Liver (tissue), 9 donors: ENCODE data around the gene LGR6. TPM values are rescaled to one million over a fixed set of nuclear protein-coding genes. Genes with fewer than 3 reads are reported as not detected.

Source experiments
- DNase-seq: peaks from one replicate; pipeline ENCODE4 v3.0.0-alpha.2; 2017; ENCODE audit warnings: low spot score
- H3K27ac ChIP-seq, 2 donors: one replicate each; pipeline ENCODE4 v1.7.0; 2013; ENCODE audit warnings: inconsistent platforms in 2 of 2, low read length in 2 of 2, control low read depth in 1 of 2, low read depth in 1 of 2, mild to moderate bottlenecking in 1 of 2
- H3K27me3 ChIP-seq, 4 donors: one replicate each; pipeline versions ENCODE4 v1.6.1 to v1.7.0; 2013; ENCODE audit warnings: low read length in 3 of 4, inconsistent platforms in 1 of 4, mild to moderate bottlenecking in 1 of 4, moderate library complexity in 1 of 4; ENCODE audit not compliant: control insufficient read depth in 4 of 4, insufficient read depth in 4 of 4
- H3K36me3 ChIP-seq, 4 donors: one replicate each; pipeline versions ENCODE4 v1.6.1 to v1.7.0; 2013; ENCODE audit warnings: low read length in 3 of 4, mild to moderate bottlenecking in 3 of 4, low read depth in 1 of 4, moderate library complexity in 1 of 4; ENCODE audit not compliant: control insufficient read depth in 4 of 4, insufficient read depth in 3 of 4
- H3K4me1 ChIP-seq, 4 donors: one replicate each; pipeline versions ENCODE4 v1.6.1 to v1.7.0; 2013; ENCODE audit warnings: low read length in 3 of 4, mild to moderate bottlenecking in 3 of 4, moderate library complexity in 1 of 4; ENCODE audit not compliant: control insufficient read depth in 4 of 4, insufficient read depth in 4 of 4
- H3K4me3 ChIP-seq, 3 donors: one replicate each; pipeline versions ENCODE4 v1.6.1 to v1.7.0; 2013; ENCODE audit warnings: low read length in 3 of 3, control low read depth in 1 of 3, low read depth in 1 of 3, mild to moderate bottlenecking in 1 of 3
- H3K9ac ChIP-seq, 2 donors: one replicate each; pipeline ENCODE4 v1.7.0; 2013; ENCODE audit warnings: low read length in 2 of 2, mild to moderate bottlenecking in 2 of 2, moderate library complexity in 2 of 2, control low read depth in 1 of 2, low read depth in 1 of 2
- H3K9me3 ChIP-seq, 4 donors: one replicate each; pipeline versions ENCODE4 v1.6.1 to v1.7.0; 2013; ENCODE audit warnings: low read length in 3 of 4; ENCODE audit not compliant: control insufficient read depth in 4 of 4
- ATF3 ChIP-seq: IDR thresholded peaks from 2 replicates; pipeline ENCODE4 v1.6.1; 2016; ENCODE audit warnings: antibody characterized with exemption
- CTCF ChIP-seq: fragments of 150-350 bp; IDR thresholded peaks from 2 replicates; pipeline ENCODE4 v1.5.1; 2017; ENCODE audit warnings: improper control_type of control experiment, low read depth, low read length; ENCODE audit not compliant: missing input control
- EGR1 ChIP-seq, 2 donors: IDR thresholded peaks; 2 replicates each; pipeline ENCODE4 v1.6.1; 2016 to 2018; ENCODE audit warnings: antibody characterized with exemption in 2 of 2, low read depth in 2 of 2
- FOXA1 ChIP-seq: IDR thresholded peaks from 2 replicates; pipeline ENCODE4 v1.6.1; 2016; ENCODE audit warnings: antibody characterized with exemption
- FOXA2 ChIP-seq: IDR thresholded peaks from 2 replicates; pipeline ENCODE4 v1.6.1; 2016; ENCODE audit warnings: antibody characterized with exemption
- GABPA ChIP-seq, 2 donors: IDR thresholded peaks in 1 of 2; conservative IDR thresholded peaks in 1 of 2; 2 replicates each; pipeline ENCODE4 v1.6.1; 2016; ENCODE audit warnings: antibody characterized with exemption in 2 of 2, mild to moderate bottlenecking in 1 of 2, moderate library complexity in 1 of 2
- HNF4A ChIP-seq, 2 donors: conservative IDR thresholded peaks; 2 replicates each; pipeline ENCODE4 v1.6.1; 2016; ENCODE audit warnings: antibody characterized with exemption in 2 of 2, mild to moderate bottlenecking in 2 of 2
- HNF4G ChIP-seq: IDR thresholded peaks from 2 replicates; pipeline ENCODE4 v1.6.1; 2016; ENCODE audit warnings: antibody characterized with exemption
- JUND ChIP-seq, 2 donors: IDR thresholded peaks; 2 replicates each; pipeline ENCODE4 v1.6.1; 2016; ENCODE audit warnings: antibody characterized with exemption in 2 of 2
- MAX ChIP-seq: IDR thresholded peaks from 2 replicates; pipeline ENCODE4 v1.6.1; 2016; ENCODE audit warnings: antibody characterized with exemption
- NR2F2 ChIP-seq: IDR thresholded peaks from 2 replicates; pipeline ENCODE4 v1.6.1; 2016; ENCODE audit warnings: antibody characterized with exemption
- RAD21 ChIP-seq, 2 donors: IDR thresholded peaks; 2 replicates each; pipeline ENCODE4 v1.6.1; 2016; ENCODE audit warnings: antibody characterized with exemption in 2 of 2, mild to moderate bottlenecking in 2 of 2
- REST ChIP-seq: IDR thresholded peaks from 2 replicates; pipeline ENCODE4 v1.6.1; 2016; ENCODE audit warnings: antibody characterized with exemption, mild to moderate bottlenecking
- RXRA ChIP-seq, 2 donors: IDR thresholded peaks; 2 replicates each; pipeline ENCODE4 v1.6.1; 2017 to 2018; ENCODE audit warnings: antibody characterized with exemption in 2 of 2, mild to moderate bottlenecking in 1 of 2
- SP1 ChIP-seq: IDR thresholded peaks from 2 replicates; pipeline ENCODE4 v1.6.1; 2018; ENCODE audit warnings: antibody characterized with exemption, mild to moderate bottlenecking
- TAF1 ChIP-seq: conservative IDR thresholded peaks from 2 replicates; pipeline ENCODE4 v1.6.1; 2016; ENCODE audit warnings: antibody characterized with exemption, mild to moderate bottlenecking
- YY1 ChIP-seq: IDR thresholded peaks from 2 replicates; pipeline ENCODE4 v1.6.1; 2016; ENCODE audit warnings: antibody characterized with exemption, mild to moderate bottlenecking
- ZBTB33 ChIP-seq: IDR thresholded peaks from 2 replicates; pipeline ENCODE4 v1.6.1; 2016; ENCODE audit warnings: antibody characterized with exemption
- polyA plus RNA-seq, 2 donors: library from polyadenylated mRNA; stranded (reverse) in 1 of 2; unstranded in 1 of 2; fragments of 200-250 nt in 1 of 2; fragments of >200 nt in 1 of 2; fragmentation: Nextera tagmentation in 1 of 2; extraction: Ambion mirVana in 1 of 2; gene quantifications; one replicate each; pipeline versions ENCODE4 v1.2.1 to v1.2.3, GENCODE V29; 2013 to 2015
- total RNA-seq, 2 donors: library from RNA; depleted of rRNA; stranded (reverse); fragments of >200 nt; gene quantifications; one replicate each; pipeline ENCODE4 v1.2.3, GENCODE V29; 2014
- donor health status: healthy.
- donor health status: healthy.
- donor health status: healthy.
- donor health status: healthy.
- donor health status: healthy.

LGR6 gene
- total and polyA plus RNA-seq, 4 donors = 0.05 to 1.2 (median 0.75) TPM

- no peaks in the 10 kb centered on the region for H3K36me3 ChIP-seq
- H3K4me3 ChIP-seq = no peak overlapping the region
- H3K9me3 ChIP-seq = no peaks in the 10 kb centered on the region
- H3K27ac ChIP-seq = no peak overlapping the region
- no peaks in the 10 kb centered on the region for H3K27me3 ChIP-seq
- no peak for DNase-seq
- no peak for TF ChIP-seq CTCF
- TF ChIP-seq EGR1 (IDR thresholded peaks at IDR 0.05; ENCODE audit: low read depth in 2 of 2) = no peak
- no peak for TF ChIP-seq JUND (IDR thresholded peaks at IDR 0.05)
- TF ChIP-seq MAX = no peak
- TF ChIP-seq HNF4A (conservative IDR thresholded peaks at IDR 0.05) = no peak
- TF ChIP-seq FOXA1 = no peak
- no peak for TF ChIP-seq REST
- no peak for TF ChIP-seq TAF1
- TF ChIP-seq NR2F2 = no peak
- TF ChIP-seq RXRA (IDR thresholded peaks at IDR 0.05) = no peak
- TF ChIP-seq SP1 = no peak
- no peak for TF ChIP-seq ZBTB33
- TF ChIP-seq ATF3 = no peak
- TF ChIP-seq FOXA2 = no peak
- no peak for TF ChIP-seq HNF4G
- H3K9ac ChIP-seq = no peak overlapping the region
- peaks cover 0 to 6% (median 3%) of the 10 kb centered on the region in 4 donors for H3K4me1 ChIP-seq
These were observed 162.4 kb downstream of the LGR6 start for GRCh38 chr1:202355944-202356553.

- no peak for DNase-seq
- H3K9ac ChIP-seq = no peak overlapping the region
- H3K4me3 ChIP-seq = no peak overlapping the region
- peaks cover 0 to 6% (median 3%) of the 10 kb centered on the region in 4 donors for H3K4me1 ChIP-seq
- H3K27me3 ChIP-seq = no peaks in the 10 kb centered on the region
- no peak overlapping the region for H3K27ac ChIP-seq
- H3K36me3 ChIP-seq = no peaks in the 10 kb centered on the region
- H3K9me3 ChIP-seq = no peaks in the 10 kb centered on the region
- TF ChIP-seq JUND (IDR thresholded peaks at IDR 0.05) (no peak), FOXA1 (no peak), MAX (no peak), CTCF (no peak), NR2F2 (no peak), GABPA (IDR thresholded peaks at IDR 0.05 in 1 of 2, conservative IDR thresholded peaks at IDR 0.05 in 1 of 2) (no peak), TAF1 (no peak), REST (no peak), SP1 (no peak), HNF4G (no peak), FOXA2 (no peak), RAD21 (IDR thresholded peaks at IDR 0.05) (no peak), YY1 (no peak)
These were observed 163.9 kb downstream of the LGR6 start for GRCh38 chr1:202357506-202357905.
